ENCODE data around the gene ZHX3.

- TF ChIP-seq ATF3 (IDR thresholded peaks at IDR 0.05; ENCODE audit: borderline replicate concordance, extremely low read depth, low read depth, low read length) (no peak), CTCF (IDR thresholded peaks at IDR 0.05 in 2 of 3, conservative IDR thresholded peaks at IDR 0.05 in 1 of 3; ENCODE audit: control insufficient read depth in 2 of 3, extremely low read depth in 1 of 3, insufficient read depth in 1 of 3, low read depth in 3 of 3, low read length in 3 of 3) (no peak), EZH2 (IDR thresholded peaks at IDR 0.05; ENCODE audit: borderline replicate concordance, control insufficient read depth, low read depth, low read length) (no peak)
Observed at GRCh38 chr20:41334443-41335421, 17.2 kb upstream of the ZHX3 start.
